Measurements from ENCODE around the gene ANKZF1. TPM values are rescaled to one million over a fixed set of nuclear protein-coding genes. Genes with fewer than 3 reads are reported as not detected.

Gene ANKZF1
- total and polyA plus RNA-seq, 10 of the 15 experiments (the other 5 are each of a cell fraction or from before 2014, with no cell fraction given) = 3.1 to 104 (median 35.0) TPM

DNA sequence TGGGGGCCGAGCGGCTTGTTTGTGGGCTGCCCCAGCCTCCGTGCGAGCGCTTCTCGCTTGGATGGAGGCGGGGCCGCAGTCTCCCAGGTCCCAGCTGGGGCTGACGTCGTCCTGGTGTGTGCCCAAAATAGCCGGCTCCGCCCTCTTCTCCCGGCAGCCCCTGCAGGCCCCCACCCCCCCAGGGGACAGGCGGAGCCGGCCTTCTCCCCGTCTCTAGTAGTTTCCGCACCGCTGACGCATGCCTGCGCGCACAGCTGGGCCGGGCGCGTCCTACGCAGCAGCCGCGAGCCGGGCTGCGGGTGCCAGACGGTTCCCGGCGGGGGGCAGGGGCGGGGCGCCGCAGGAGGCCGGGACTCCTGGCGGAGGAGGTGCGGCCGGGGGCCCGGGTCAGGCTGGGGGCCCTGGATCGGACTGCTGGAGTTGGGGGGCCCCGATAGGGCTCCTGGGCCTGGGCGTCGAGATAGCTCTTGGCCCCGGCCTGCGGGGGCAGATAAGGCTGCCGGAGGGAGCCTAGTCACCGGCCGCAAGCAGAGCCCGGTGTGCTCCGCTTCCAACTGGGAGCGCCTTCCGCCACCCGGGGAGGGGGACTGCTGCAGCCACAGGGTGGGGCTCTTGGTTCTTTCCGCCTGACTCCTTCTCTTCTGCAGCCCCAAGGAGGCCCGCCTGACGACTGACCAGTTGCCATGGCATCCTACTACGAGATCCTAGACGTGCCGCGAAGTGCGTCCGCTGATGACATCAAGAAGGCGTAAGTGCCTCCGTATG, 49.7 kb downstream of the ANKZF1 start, which contains the start of gene DNAJB2:
Gene DNAJB2, plus strand, starts transcription at position 216 of the 765 bp plus-strand sequence. Its CDS starts 468 bp downstream, at position 684.
- CTCF ChIA-PET = interaction anchor here (0.5 to 13.5 kb wide), 14 partner anchors 14 to 249 kb away, joined by 3 to 257 read pairs (median 21); partner anchors contain the start of genes CNPPD1, DNPEP, GLB1L and SLC23A3
- DNase-seq (ENCODE audit: low read depth, low spot score) = peak; percentile 89
- Histone ChIP-seq H3K27me3 (replicated peaks in 1 of 2; ENCODE audit: control insufficient read depth in 2 of 2, insufficient read depth in 2 of 2, low read length in 1 of 2) (no peaks in the 10 kb centered on the region), H4K20me1 (ENCODE audit: control insufficient read depth, insufficient read depth) (no peaks in the 10 kb centered on the region), H3K9me3 (replicated peaks; ENCODE audit: control insufficient read depth, insufficient read depth, low read length) (no peaks in the 10 kb centered on the region), H3K79me2 (ENCODE audit: control insufficient read depth, insufficient read depth, low read length) (peaks cover 6% of the 10 kb centered on the region), H3K9ac (ENCODE audit: control insufficient read depth, insufficient read depth, low read length) (peak within 1 kb of the TSS; percentile 73), H2AFZ (ENCODE audit: control insufficient read depth, low read depth, low read length) (peak within 1 kb of the TSS; percentile 98), H3K27ac (ENCODE audit: control insufficient read depth, insufficient read depth) (peak within 1 kb of the TSS; percentile 90), H3K4me3 (peak within 1 kb of the TSS; percentile 71), H3K4me1 (ENCODE audit: control insufficient read depth, insufficient read depth, low read length) (peaks cover 26% of the 10 kb centered on the region), H3K4me2 (ENCODE audit: control insufficient read depth, insufficient read depth) (peak within 1 kb of the TSS; percentile 95), H3K36me3 (ENCODE audit: control insufficient read depth in 2 of 2, insufficient read depth in 2 of 2, low read length in 1 of 2) (no peaks in the 10 kb centered on the region; a peak in 1 of 4 replicates)
- ATAC-seq = peak; percentile 91
- FAIRE-seq = peak; percentile 98
- no TSS peak for BruUV-seq (replicated peaks)
- SMC1A ChIA-PET (ENCODE audit: uncharacterized antibody, unreplicated experiment) = interaction anchor here (0.6 to 8.8 kb wide), 9 partner anchors 14 to 145 kb away, joined by 3 to 98 read pairs (median 4); partner anchors contain the start of genes CNPPD1, GLB1L, NHEJ1 and STK16
- WGBS (ENCODE audit: insufficient coverage, insufficient replicate concordance, low lambda C conversion rate, missing lambda C conversion rate) = 1% methylated on average over 59 of the region's 65 CpGs
- POLR2A ChIA-PET = interaction anchor here (0.5 to 7.0 kb wide), 10 partner anchors 12 to 385 kb away, joined by 3 to 160 read pairs (median 15); partner anchors contain the start of genes ANKZF1, ATG9A, CNPPD1 and DNPEP
- in situ Hi-C loops (cut with MboI) = no loop called here
- RAD21 ChIA-PET (ENCODE audit: unreplicated experiment) = interaction anchor here (0.8 to 5.9 kb wide), 11 partner anchors 14 to 220 kb away, joined by 3 to 78 read pairs (median 11); partner anchors contain the start of genes CNPPD1, GLB1L, GMPPA and STK16
- intact Hi-C loops (cut with micrococcal nuclease; ENCODE audit: unreplicated experiment) = loop anchor here (1.0 to 5.0 kb wide), 7 partner anchors 16 to 318 kb away; partner anchors contain the start of genes ANKZF1, ATG9A, CNPPD1 and NHEJ1
- TF ChIP-seq NR2C1 (IDR thresholded peaks at IDR 0.05) (no peak), IRF4 (IDR thresholded peaks at IDR 0.05; ENCODE audit: low read depth, low read length) (peak; percentile 20; the same call in 1 of the 2 replicates), NBN (IDR thresholded peaks at IDR 0.05) (0 out of 2 replicates have a peak, but pooled peaks have one; percentile 15), MEF2A (IDR thresholded peaks at IDR 0.05; ENCODE audit: insufficient read depth, low read depth, low read length) (peak; percentile 99), ZNF217 (IDR thresholded peaks at IDR 0.05) (peak; percentile 75), CREM (IDR thresholded peaks at IDR 0.05; ENCODE audit: low read depth) (peak; percentile 89), SRF (IDR thresholded peaks at IDR 0.05; ENCODE audit: low read depth in 2 of 2, low read length in 2 of 2) (peak in 1 of 2 experiments; percentile 39; a peak in 1 of 4 replicates), JUNB (IDR thresholded peaks at IDR 0.05) (no peak; the same call in 1 of the 2 replicates), RBBP5 (conservative IDR thresholded peaks at IDR 0.05) (no peak), RB1 (IDR thresholded peaks at IDR 0.05; ENCODE audit: borderline replicate concordance) (no peak; the same call in 1 of the 2 replicates), SMAD1 (IDR thresholded peaks at IDR 0.05; ENCODE audit: low read depth, partially characterized antibody) (no peak), TCF7 (IDR thresholded peaks at IDR 0.05; ENCODE audit: borderline replicate concordance) (no peak), ZNF207 (IDR thresholded peaks at IDR 0.05; ENCODE audit: borderline replicate concordance) (no peak; the same call in 1 of the 2 replicates), NRF1 (conservative IDR thresholded peaks at IDR 0.05; ENCODE audit: low read depth, low read length) (peak; percentile 53), POLR2AphosphoS2 (IDR thresholded peaks at IDR 0.05; ENCODE audit: low read depth, low read length) (peak; percentile 78), FOXM1 (IDR thresholded peaks at IDR 0.05; ENCODE audit: low read depth, low read length) (no peak; the same call in 1 of the 2 replicates), BRCA1 (IDR thresholded peaks at IDR 0.05; ENCODE audit: low read depth, low read length) (no peak)
- TF ChIP-seq, protein P1, sequence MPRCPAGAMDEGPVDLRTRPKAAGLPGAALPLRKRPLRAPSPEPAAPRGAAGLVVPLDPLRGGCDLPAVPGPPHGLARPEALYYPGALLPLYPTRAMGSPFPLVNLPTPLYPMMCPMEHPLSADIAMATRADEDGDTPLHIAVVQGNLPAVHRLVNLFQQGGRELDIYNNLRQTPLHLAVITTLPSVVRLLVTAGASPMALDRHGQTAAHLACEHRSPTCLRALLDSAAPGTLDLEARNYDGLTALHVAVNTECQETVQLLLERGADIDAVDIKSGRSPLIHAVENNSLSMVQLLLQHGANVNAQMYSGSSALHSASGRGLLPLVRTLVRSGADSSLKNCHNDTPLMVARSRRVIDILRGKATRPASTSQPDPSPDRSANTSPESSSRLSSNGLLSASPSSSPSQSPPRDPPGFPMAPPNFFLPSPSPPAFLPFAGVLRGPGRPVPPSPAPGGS (IDR thresholded peaks at IDR 0.05; ENCODE audit: borderline replicate concordance, insufficient read depth, low read depth, low read length, poor library complexity, severe bottlenecking) = no peak
- TF ChIP-seq, protein P2, sequence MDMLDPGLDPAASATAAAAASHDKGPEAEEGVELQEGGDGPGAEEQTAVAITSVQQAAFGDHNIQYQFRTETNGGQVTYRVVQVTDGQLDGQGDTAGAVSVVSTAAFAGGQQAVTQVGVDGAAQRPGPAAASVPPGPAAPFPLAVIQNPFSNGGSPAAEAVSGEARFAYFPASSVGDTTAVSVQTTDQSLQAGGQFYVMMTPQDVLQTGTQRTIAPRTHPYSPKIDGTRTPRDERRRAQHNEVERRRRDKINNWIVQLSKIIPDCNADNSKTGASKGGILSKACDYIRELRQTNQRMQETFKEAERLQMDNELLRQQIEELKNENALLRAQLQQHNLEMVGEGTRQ (IDR thresholded peaks at IDR 0.05; ENCODE audit: borderline replicate concordance, low read depth, low read length) = no peak
- TF ChIP-seq, protein P3, sequence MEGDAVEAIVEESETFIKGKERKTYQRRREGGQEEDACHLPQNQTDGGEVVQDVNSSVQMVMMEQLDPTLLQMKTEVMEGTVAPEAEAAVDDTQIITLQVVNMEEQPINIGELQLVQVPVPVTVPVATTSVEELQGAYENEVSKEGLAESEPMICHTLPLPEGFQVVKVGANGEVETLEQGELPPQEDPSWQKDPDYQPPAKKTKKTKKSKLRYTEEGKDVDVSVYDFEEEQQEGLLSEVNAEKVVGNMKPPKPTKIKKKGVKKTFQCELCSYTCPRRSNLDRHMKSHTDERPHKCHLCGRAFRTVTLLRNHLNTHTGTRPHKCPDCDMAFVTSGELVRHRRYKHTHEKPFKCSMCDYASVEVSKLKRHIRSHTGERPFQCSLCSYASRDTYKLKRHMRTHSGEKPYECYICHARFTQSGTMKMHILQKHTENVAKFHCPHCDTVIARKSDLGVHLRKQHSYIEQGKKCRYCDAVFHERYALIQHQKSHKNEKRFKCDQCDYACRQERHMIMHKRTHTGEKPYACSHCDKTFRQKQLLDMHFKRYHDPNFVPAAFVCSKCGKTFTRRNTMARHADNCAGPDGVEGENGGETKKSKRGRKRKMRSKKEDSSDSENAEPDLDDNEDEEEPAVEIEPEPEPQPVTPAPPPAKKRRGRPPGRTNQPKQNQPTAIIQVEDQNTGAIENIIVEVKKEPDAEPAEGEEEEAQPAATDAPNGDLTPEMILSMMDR (IDR thresholded peaks at IDR 0.05 in 2 of 3, conservative IDR thresholded peaks at IDR 0.05 in 1 of 3; ENCODE audit: control insufficient read depth in 2 of 3, extremely low read depth in 1 of 3, insufficient read depth in 1 of 3, low read depth in 3 of 3, low read length in 3 of 3) = no peak; a peak in 2 of 6 replicates
